Hippocampal formation (tissue), 2 donors: ENCODE measurements around the gene KRTAP1-5.
"Not testable (repeated sequence)": the region's sequence is repeated elsewhere in the genome, so short reads cannot be mapped to it uniquely, and the experiment has no call there.

ENCODE experiments used
- DNase-seq, 2 donors: peaks; one replicate each; lab custom pipeline; 2025; lab: John Stamatoyannopoulos, UW

Gene KRTAP1-5

DNA sequence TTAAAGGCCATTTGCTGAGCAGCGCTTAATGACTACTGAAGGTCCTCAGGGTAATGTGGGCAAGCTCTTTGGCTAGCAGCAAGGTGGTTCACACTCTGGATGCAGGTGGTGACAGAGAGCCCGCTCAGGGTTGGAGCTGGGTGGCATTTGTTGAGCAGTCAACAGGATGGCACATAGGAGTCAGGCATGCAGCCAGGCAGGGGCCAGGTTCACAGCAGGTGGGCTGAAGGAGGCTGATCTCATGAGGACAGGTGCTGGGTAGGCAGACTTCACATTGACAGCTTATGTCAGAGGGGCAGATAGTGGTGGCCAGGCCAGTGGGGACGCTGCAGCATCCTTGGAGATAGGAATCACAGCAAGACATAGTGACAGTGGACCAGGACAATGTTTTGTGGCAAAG is 22.6 kb downstream of the KRTAP1-5 start:
- DNase-seq = no peak

DNA sequence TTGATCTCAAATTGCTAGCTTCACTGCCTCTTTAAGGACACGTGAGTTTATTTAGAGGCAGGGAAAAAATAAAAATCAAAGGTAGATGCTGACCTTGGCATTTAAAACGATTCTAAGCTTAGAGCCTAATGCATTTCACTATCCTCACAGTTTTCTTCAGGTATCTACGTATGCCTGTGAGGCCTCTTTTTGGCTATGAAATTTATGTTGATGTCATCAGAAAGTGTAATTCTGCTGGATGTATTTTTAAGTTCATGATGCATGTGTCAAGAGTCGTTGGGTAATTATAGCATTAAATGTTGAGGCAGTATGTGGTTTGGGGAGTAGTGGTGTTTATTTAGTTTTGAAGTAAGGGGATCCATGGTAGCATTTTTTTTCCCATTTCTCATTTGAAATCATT is 23.1 kb downstream of the KRTAP1-5 start:
- no peak for DNase-seq

GRCh38 chr17:41002814-41003213 is 24.2 kb downstream of the KRTAP1-5 start:
- no peak for DNase-seq

DNA sequence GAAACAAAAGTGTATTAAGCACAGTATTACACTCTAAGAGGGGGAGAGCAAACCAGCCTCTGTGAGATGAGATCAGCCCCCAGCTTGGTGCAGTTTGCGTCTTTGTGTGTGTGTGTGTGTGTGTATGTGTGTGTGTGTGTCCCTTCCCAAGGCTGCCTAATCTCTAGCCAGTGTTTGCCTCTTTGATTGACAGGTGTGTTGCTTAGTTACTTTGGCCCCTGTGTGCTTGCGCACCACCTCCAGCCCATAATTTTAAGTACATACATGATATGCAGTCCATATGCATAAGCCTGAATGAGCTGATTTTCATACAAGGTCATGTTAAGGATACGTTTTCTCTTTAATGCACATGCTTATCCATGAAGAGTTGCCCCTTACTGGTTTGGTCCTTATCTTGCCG is 25.2 kb downstream of the KRTAP1-5 start:
- DNase-seq = no peak

GRCh38 chr17:40999563-40999962 is 27.4 kb downstream of the KRTAP1-5 start, which contains the start of gene KRTAP3-2:
Gene KRTAP3-2, minus strand, starts transcription at chr17:40999906. Its CDS starts 53 bp downstream, at chr17:40999853.
- not testable (repeated sequence) for DNase-seq

DNA sequence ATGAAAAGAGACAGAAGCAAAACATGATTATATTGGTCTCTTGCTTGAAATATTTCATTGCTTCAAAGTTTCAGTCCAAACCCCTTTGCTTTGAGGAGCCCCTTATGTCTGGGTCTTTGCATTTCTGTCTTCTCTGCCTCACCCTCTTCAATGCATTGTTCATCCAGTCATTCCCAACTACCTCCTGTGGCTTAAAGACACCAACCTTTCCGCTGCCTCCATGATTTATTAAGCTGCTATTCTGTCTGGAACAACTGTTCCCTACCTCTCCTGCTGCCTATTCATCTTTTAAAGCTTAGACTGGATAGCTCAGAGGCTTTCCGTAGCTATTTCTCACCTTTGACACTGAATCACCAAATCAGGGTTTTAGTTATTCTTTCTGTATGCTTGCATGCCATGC is 29.6 kb downstream of the KRTAP1-5 start:
- no peak for DNase-seq

DNA sequence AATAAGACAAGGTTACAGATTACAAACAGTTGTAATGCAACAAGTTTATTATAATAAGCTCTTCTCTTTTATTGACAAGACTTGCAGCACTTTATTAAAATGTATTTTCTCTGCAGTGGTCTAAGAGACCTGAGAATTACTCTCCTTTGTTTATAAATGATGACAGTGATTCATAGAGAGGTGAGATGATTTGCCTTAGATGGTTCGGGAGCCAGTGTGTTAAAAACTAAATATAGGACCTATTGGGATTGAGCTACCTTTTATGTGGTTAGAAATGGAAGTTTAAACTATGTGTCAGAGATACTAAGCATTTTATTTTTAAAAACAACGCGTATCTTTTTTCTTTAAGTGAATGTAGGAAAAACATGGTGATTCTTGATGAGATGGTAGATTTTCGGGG is 30.2 kb downstream of the KRTAP1-5 start:
- DNase-seq = no peak

- no peak for DNase-seq
Observed at GRCh38 chr17:40995116-40995515, 31.9 kb downstream of the KRTAP1-5 start.

GRCh38 chr17:40993839-40994238 is 33.2 kb downstream of the KRTAP1-5 start, which contains the start of gene KRTAP3-3:
Gene KRTAP3-3, minus strand, starts transcription at chr17:40994164. Its CDS starts 67 bp downstream, at chr17:40994097.
- DNase-seq = no peak

DNA sequence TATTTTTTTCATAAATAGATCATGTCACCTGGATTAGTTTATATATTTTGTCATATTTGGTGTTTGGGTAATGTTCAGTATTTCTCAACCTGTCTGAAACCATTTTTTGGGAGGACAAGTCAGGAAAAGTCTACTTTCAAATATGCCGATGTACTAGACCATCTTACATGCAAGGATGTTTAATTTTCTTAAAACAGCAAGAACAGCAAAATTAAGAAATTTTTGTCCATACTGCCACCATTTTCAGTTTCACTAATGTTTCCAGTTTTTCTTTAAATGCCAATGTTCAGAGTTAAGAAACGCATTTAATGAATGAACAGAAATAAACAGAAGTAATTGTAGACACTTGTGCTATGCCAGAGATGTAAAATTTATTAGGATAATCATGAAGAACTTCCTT is 33.9 kb downstream of the KRTAP1-5 start:
- DNase-seq = no peak

GRCh38 chr17:40992666-40993065 is 34.3 kb downstream of the KRTAP1-5 start:
- no peak for DNase-seq

DNA sequence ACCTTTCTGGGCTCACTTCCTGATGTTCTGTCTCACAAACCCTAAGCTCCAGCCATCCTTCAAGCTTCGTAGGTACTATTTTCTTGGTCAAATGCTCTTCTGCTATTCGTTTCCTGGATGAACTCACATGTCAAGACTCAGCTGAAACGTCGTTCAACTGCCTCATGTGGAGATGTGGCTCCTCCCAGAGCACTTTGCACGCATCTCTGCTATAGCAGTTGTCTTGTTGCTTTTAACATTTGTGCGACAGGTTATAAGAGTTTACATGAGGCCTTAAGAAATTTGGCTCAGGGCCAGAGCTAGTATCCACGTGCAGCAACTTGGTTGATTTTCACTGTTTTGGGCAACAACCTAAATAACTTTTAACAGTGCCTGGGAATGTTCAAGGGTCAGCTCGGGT is 40.1 kb downstream of the KRTAP1-5 start:
- DNase-seq = no peak

GRCh38 chr17:40984226-40984625 is 42.8 kb downstream of the KRTAP1-5 start, which contains the start of gene KRT40:
Gene KRT40, minus strand, starts transcription at chr17:40984326. Its CDS starts 53 bp downstream, at chr17:40984273.
- no peak for DNase-seq

GRCh38 chr17:40981115-40981514 is 45.9 kb downstream of the KRTAP1-5 start:
- DNase-seq = no peak

GRCh38 chr17:40980596-40980995 is 46.4 kb downstream of the KRTAP1-5 start:
- DNase-seq = peak; percentile 6 to 37

- DNase-seq = no peak
Observed at GRCh38 chr17:40980117-40980516, 46.9 kb downstream of the KRTAP1-5 start.

DNA sequence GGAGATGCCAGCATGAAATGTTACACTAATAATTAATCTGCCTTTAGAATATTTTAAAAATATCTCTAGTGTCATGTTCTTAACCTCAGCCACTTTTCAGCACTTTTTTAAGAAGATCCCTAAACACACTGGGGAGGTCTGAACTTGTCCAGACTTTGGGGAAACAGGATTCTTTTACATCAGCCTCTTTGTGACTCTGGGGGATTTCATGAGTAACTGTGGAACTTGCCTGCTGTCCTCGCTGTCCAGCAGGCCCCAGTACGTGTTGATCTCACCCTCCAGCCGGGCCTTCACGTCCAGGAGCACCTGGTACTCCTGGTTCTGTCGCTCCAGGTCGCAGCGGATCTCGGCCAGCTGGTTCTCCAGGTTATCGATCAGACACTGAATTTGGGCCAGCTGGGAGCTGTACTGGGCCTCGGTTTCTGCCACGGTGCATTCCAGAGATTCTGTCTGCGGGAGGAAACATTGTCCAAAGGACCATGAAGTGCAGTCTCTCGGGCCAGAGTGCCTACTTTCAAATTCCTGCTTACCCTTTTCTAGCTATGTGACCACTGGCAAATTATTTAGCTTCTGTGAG is 48.3 kb downstream of the KRTAP1-5 start:
- DNase-seq = no peak
